Medulla oblongata (tissue), 1 donor: Measurements from ENCODE around the gene B4GALNT4.
A peak's percentile ranks its signal among the peaks of the same experiment; 100 is the strongest.
"Not testable (repeated sequence)": the region's sequence is repeated elsewhere in the genome, so short reads cannot be mapped to it uniquely, and the experiment has no call there.

ENCODE experiments used
- DNase-seq: peaks from one replicate; pipeline ENCODE4 v3.0.0-alpha.2; 2015; ENCODE audit errors: extremely low spot score

Gene B4GALNT4, protein sequence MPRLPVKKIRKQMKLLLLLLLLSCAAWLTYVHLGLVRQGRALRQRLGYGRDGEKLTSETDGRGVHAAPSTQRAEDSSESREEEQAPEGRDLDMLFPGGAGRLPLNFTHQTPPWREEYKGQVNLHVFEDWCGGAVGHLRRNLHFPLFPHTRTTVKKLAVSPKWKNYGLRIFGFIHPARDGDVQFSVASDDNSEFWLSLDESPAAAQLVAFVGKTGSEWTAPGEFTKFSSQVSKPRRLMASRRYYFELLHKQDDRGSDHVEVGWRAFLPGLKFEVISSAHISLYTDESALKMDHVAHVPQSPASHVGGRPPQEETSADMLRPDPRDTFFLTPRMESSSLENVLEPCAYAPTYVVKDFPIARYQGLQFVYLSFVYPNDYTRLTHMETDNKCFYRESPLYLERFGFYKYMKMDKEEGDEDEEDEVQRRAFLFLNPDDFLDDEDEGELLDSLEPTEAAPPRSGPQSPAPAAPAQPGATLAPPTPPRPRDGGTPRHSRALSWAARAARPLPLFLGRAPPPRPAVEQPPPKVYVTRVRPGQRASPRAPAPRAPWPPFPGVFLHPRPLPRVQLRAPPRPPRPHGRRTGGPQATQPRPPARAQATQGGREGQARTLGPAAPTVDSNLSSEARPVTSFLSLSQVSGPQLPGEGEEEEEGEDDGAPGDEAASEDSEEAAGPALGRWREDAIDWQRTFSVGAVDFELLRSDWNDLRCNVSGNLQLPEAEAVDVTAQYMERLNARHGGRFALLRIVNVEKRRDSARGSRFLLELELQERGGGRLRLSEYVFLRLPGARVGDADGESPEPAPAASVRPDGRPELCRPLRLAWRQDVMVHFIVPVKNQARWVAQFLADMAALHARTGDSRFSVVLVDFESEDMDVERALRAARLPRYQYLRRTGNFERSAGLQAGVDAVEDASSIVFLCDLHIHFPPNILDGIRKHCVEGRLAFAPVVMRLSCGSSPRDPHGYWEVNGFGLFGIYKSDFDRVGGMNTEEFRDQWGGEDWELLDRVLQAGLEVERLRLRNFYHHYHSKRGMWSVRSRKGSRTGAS

DNA sequence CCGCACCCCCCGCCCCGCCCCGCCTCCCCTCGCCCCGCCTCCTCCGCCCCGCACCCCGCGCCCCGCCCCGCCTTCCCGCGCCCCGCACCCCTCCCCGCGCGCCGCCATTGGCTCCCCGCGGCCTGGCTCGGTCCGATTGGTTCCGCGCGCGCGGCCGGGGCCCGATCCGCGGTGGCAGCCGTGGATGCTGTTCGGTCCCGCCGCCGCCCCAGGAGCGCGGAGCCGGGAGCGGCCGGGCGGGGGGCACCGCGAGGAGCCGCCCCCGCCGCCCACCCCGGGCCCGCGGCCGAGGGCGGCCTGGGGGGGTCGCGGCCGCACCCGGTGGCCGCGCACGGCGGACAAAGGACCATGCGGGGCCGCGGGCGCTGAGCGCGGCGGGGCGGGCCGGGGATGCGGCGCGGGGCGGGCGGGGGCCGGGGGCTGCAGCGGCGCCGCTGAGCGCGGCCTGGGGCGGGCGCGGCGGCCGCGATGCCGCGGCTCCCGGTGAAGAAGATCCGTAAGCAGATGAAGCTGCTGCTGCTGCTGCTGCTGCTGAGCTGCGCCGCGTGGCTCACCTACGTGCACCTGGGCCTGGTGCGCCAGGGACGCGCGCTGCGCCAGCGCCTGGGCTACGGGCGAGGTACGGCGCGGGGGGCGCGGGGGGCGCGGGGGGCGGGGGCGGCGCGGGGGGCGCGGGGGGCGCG, at the start of gene B4GALNT4:
B4GALNT4 (plus strand) TSS at position 164 of the 683 bp plus-strand sequence; CDS start at position 469, 305 bp downstream.
- peak; percentile 69 for DNase-seq

DNA sequence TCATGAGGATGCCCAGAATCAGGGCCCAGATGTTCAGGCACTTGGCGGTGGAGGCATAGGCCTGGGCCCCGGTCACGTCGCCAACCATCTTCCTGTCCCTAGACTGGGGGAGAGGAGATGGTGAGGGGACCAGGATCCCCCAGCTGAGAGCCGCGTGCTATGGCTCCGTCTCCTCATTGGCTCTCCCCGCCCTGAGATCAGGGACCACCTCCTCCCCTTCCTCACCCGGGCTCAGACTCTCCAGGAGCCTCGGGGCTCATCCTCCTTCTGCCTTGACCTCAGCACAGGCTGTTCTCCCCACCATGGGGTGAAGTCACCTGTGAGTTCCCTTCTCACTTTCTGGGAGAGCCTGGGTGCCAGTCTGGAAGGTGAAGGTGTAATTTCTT, 49.4 kb upstream of the B4GALNT4 start:
- DNase-seq, result not testable (repeated sequence)

DNA sequence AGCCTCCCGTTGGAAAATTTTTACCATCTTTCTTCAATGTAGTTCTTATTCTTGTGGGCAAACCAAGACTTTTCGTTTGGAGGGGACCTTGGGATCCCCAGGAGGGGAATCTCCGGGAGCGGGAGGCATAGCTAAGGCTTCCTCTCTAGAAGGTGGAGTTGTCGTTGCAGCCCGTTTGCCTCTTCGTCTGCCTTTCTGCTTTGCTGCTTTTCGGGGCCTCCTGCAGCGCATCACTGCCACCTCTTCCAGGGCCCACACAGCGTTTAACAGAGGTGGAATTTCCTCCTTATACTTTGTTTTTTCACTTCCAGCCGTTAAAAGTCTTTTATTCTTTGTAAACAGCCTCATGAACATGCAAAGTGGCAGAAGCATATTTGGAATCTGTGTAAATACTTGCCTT, 45.1 kb upstream of the B4GALNT4 start:
- DNase-seq, result no peak

DNA sequence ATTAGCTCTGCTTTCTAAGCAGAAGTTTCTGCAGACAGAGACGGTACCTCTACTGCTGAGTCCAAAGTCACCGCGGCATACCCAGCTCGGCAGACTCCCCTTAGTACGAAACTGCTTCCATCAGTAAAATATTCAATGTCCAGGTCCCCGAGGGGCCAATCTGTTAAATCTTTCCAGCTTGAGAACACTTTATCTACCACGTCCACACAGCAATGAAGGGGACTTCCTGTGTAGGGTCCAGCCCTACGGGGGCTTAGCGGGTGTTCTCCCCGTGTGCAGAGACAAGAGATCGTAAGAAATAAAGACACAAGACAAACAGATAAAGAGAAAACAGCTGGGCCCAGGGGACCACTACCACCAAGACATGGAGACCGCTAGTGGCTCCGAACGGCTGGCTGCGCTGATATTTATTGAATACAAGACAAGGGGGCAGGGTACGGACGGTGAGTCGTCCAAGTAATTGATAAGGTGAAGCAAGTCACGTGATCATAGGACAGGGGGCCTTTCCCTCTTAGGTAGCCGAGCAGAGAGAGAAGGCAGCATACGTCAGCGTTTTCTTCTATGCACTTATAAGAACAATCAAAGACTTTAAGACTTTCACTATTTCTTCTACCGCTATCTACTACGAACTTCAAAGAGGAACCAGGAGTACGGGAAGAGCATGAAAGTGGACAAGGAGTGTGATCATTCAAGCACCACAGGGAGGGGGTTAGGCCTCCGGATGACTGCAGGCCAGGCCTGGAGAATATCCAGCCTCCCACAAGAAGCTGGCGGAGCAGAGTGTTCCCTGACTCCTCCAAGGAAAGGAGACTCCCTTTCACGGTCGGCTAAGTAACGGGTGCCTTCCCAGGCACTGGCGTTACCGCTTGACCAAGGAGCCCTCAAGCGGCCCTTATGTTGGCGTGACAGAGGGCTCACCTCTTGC, 44.4 kb upstream of the B4GALNT4 start:
- not testable (repeated sequence) for DNase-seq

DNA sequence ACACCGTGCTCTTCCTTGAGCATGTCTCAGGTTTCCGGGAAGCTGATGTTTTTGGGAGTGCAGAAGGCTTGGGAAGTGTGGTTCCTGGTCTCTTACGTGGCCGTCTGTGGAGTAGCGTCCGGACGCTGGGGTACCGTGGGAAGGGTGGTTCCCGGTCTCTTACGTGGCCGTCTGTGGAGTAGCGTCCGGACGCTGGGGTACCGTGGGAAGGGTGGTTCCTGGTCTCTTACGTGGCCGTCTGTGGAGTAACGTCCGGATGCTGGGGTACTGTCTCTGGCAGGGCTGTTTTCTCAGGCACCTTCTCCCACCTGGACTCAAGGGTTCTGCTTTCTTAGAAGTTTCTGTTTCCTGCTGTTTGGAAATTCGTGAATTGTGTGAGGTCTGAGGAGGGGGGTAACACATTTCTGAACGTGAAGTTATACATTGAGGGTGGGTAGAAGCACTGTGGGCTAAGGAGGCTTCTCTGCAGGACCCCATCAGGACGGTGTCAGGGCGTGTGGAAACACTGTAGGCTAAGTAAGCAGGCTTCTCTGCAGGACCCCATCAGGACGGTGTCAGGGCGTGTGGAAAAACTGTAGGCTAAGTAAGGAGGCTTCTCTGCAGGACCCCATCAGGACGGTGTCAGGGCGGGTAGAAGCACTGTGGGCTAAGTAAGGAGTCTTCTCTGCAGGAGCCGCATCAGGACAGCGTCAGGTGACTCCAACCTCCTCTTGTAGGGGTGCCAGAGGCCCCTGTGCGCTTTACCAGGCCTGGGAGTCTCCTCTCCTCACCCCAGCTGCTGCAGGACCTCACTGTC, 43.3 kb upstream of the B4GALNT4 start:
- no peak for DNase-seq

DNA sequence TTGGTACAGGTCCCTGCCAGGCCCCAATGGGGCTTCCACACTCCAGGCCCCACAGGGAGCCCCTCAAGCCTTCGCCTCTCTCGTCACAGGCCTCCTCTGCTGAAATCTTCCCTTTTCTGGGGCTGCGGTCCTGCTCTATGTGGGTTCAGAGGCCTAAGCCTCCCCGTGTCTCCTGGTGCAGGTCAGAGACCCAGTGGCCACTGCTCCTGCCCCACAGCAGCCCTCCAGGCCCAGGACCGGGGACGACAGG, 42.8 kb upstream of the B4GALNT4 start:
- DNase-seq, result no peak

DNA sequence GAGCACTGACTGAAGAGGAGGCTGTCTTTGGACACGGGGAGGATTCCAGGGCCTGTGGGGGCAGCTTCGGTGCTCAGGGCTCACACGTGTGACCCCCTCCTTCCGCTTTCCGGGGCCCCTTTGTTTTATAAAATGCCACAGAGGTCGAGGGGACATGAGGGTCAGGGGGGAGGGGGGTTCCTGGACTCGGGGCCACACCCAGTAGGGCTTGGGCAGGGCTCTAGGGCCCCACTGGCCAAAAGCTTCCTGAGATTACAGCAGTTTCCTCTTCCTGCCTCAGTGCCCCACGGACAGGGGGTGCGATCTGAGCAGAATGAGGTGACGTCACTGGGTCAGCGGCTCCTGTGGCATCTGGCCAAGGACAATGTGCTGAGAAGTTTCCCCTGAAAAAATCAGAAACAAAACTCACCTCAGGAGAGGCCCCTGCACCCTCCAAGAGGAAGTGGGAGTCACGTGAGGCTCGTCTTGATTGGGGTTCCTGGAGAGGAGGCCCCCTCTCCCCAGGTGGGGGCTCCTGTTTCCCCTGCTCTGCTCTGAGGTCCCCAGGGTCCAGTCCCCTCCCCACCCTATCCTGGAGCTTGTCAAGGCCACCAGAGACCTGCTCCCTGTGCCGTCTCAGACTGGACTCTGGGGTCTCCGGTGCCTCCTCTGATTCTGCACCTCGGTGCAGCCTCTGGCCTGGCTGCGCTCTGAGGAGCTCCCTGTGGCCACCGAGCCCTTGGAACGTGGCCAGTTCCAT, 42.3 kb upstream of the B4GALNT4 start:
- DNase-seq, result peak; percentile 83

DNA sequence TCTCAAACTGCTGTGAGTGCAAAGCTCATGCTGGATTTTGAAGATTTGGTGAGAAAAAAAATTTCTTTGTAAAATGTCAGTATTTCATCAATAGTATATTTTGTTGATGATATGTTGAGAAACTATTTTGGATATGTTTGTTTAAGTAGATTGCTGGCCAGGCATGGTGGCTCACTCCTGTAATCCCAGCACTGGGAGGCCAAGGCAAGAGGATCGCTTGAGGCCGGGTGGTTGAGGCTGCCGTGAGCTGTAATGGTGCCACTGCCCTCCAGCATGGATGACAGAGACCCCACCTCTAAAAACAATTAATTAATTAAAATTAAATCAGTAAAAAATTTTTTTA, 41.7 kb upstream of the B4GALNT4 start:
- no peak for DNase-seq

DNA sequence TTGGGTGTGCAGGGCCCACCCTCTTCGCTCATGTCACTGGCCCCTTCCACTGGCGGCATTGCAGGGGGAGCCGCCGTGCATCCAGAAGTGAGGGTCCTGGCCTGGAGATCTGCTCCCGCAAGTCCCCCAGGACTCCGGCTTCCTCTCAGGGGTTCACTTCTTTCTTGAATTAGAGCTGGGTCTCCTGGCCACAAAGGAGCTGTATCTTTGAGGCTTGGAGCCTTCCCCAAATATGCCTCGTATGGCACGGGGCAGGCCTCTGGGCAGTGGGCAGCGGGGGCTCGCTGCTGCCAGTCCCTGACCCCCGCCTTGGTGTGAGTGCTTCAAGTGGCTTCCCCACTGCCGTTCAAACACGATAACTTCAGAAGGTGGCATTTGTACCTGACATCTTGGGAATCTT, 41.3 kb upstream of the B4GALNT4 start:
- no peak for DNase-seq

DNA sequence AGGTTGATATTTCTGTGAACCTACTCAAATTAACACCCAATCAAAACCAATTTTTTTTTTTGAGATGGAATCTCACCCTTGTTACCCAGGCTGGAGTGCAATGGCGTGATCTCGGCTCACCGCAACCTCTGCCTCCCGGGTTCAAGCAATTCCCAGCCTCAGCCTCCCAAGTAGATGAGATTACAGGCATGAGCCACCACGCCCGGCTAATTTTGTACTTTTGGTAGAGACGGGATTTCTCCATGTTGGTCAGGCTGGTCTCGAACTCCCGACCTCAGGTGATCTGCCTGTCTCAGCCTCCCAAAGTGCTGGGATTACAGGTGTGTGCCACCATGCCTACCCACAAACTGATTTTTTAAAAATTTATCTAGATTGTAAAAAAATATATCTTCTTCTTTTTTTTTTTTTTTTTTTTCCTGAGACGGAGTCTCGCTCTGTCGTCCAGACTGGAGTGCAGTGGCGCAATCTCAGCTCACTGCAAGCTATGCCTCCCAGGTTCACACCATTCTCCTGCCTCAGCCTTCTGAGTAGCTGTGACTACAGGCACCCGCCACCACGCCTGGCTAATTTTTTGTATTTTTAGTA, 40.7 kb upstream of the B4GALNT4 start:
- DNase-seq, result not testable (repeated sequence)

DNA sequence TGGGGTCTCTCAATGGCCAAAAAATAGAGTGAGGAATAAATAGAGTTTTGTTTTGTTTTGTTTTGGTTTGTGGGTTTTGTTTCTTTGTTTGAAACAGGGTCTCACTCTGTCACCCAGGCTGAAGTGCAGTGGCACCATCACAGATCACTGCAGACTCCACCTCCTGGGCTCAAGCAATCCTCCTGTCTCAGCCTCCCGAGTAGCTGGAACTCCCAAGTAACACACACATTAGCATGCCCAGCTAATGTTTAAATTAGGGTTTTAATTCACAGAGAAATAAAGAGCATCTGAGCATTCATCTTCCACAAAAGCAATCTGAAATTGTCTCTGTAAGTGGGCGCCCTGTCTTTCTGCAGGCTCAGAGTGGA, 39.4 kb upstream of the B4GALNT4 start:
- no peak for DNase-seq

DNA sequence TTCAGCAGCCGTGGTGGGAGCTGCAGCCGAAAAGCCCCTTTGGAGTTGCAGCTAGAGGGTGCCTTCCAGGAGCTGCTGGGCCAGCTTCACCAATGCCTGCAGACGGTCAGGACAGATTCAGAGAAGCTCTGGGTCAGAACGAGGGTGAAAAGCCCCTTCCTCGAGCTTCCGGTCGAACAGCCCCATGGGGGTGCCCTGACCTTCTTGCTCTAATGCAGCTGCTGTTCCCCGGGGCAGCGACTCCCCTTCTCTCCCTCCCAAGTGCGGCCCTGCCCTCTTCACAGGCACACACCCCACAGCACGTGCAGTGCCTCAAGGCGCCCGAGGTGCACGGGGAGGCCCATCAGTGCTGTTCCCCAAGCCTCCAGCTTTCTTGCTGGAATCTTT, 39.0 kb upstream of the B4GALNT4 start:
- no peak for DNase-seq

DNA sequence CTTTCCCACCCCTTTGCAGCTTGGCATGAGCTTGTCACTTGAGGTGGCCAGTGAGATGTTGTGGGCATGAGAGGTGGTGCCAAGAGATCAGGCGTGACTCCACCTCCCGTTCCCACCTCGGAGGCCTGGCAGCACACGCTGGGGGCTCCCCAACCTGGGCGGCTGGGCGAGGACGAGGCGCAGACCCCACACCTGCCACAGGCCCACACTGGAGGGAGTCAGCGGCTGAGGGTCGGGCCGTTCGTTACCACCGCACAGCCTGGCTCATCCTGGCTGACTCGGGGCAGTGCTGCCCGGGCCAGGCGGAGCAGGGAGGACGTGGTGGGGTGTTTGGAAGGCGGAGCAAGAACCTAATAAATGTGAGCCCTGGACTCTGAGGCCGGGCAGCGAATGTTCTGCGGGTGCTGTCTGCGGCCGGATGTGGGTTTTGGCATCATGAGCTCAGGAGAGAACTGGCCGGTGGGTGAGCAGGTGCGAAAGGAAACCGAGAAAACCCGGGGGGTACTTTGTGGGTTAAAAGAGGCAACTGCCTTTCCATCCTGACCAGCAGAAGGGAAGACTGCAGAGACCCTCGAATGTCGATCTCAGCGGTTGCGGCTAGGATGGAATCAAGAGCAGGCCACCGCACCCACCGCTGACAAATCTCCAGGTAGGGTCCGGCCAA, 38.5 kb upstream of the B4GALNT4 start:
- no peak for DNase-seq

DNA sequence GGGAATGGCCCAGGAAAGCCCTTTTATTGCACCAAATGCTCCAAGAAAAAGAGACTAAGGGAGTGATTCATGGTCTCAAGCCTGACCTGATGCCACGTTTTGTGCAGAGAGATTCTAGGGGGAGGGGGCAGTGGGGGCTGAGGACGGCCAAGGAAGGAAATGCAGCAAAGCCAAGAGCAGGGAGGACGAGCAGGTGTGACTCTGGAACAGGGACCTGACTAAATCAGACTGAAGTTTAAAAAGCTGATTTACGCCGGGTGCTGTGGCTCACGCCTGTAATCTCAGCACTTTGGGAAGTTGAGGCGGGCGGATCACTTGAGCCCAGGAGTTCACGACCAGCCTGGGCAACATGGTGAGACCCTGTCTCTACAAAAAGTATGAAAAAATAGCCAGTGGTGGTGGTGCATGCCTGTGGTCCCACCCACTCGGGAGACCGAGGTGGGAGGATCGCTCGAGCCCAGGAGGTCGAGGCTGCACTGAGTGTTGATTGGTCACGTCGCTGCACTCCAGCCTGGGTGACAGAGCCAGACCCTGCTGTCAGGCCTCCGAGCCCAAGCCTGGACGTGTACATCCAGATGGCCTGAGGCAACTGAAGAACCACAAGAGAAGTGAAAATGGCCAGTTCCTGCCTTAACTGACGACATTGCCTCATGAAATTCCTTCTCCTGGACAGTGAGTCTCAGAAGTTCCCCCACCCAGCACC, 37.8 kb upstream of the B4GALNT4 start:
- no peak for DNase-seq

DNA sequence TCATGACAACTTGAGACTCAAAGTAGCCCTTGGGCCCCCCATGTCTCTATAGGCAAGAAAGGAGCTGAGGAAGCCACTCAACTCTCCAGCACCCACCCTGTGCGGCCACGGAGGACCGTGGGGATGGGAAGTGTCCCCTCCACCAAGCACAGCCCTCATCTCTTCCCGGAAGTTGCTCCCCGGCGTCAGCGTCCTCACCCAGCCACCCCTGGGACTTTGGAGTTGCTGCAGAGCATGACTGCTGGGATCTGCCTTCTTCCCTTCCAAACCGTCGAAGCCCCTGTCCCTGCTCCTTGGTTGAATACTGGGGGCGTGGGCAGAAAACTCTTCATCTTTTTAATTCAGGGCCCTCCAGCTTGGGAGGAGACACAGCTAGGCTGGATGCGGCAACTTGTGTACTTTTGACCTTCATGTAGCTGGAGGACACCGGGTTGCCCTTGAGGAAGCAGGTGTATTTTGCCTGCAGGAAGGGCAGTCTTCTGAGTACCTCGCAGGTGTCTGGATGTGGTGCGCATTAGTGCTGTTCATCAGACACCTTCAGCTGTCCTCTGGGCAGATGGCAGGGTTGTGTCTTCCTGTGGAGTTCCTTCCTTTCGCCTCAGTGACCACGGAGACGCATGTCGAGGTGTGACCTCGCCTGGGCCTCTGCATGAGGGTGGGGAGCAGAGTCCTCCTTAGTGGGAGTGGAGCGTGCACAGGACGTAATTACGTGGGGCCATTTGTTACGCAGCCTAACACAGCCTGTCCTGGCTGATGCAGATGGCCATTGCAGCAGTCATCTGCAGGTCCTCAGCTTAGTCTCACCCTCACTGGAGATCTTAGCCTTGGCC, 36.4 kb upstream of the B4GALNT4 start:
- DNase-seq, result no peak

DNA sequence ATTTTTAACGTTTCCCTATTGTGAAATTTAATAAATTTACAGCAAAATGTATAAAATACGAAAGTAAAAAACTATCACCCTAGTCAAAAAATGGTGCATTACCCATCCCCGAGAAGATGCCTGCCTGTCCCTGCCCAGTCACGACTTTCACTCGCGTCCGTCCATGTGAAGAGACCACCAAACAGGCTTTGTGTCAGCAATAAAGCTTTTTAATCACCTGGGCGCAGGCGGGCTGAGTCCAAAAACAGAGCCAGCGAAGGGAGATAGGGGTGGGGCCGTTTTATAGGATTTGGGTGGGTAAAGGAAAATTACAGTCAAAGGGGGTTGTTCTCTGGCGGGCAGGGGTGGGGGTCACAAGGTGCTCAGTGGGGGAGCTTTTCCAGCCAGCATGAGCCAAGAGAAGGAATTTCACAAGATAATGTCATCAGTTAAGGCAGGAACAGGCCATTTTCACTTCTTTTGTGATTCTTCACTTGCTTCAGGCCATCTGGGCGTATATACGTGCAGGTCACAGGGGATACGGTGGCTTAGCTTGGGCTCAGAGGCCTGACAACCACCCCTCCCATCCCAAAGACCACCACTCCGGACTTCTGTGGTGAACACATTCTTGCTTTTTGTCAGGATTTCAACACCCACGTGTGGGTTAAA, 35.6 kb upstream of the B4GALNT4 start:
- not testable (repeated sequence) for DNase-seq
